ENCODE results near the gene NUTM2F.
"Not testable (repeated sequence)": the region's sequence is repeated elsewhere in the genome, so short reads cannot be mapped to it uniquely, and the experiment has no call there.

The NUTM2F gene

GRCh38 chr9:94341703-94342102 lies 13.3 kb upstream of the NUTM2F start:
- H3K4me3 ChIP-seq (ENCODE audit: low read depth, low read length); H3K9ac ChIP-seq (ENCODE audit: low read depth, low read length); H3K27ac ChIP-seq (ENCODE audit: low read depth, low read length); H3K36me3 ChIP-seq (ENCODE audit: control insufficient read depth, insufficient read depth, low read length); H3K4me1 ChIP-seq (ENCODE audit: control insufficient read depth, insufficient read depth, low read length); H3K27me3 ChIP-seq (ENCODE audit: control insufficient read depth, insufficient read depth, low read length); H3K9me3 ChIP-seq (ENCODE audit: control insufficient read depth, insufficient read depth, low read length): not testable (repeated sequence)

- not testable (repeated sequence) for H3K36me3 ChIP-seq (ENCODE audit: control insufficient read depth, insufficient read depth, low read length); H3K27ac ChIP-seq (ENCODE audit: low read depth, low read length); H3K4me3 ChIP-seq (ENCODE audit: low read depth, low read length); H3K9me3 ChIP-seq (ENCODE audit: control insufficient read depth, insufficient read depth, low read length); H3K4me1 ChIP-seq (ENCODE audit: control insufficient read depth, insufficient read depth, low read length); H3K9ac ChIP-seq (ENCODE audit: low read depth, low read length); H3K27me3 ChIP-seq (ENCODE audit: control insufficient read depth, insufficient read depth, low read length)
Measured at GRCh38 chr9:94340750-94341149, 12.3 kb upstream of the NUTM2F start.

GRCh38 chr9:94339657-94340056 lies 11.2 kb upstream of the NUTM2F start:
- H3K4me1 ChIP-seq (ENCODE audit: control insufficient read depth, insufficient read depth, low read length); H3K27ac ChIP-seq (ENCODE audit: low read depth, low read length); H3K36me3 ChIP-seq (ENCODE audit: control insufficient read depth, insufficient read depth, low read length); H3K27me3 ChIP-seq (ENCODE audit: control insufficient read depth, insufficient read depth, low read length); H3K9me3 ChIP-seq (ENCODE audit: control insufficient read depth, insufficient read depth, low read length); H3K9ac ChIP-seq (ENCODE audit: low read depth, low read length); H3K4me3 ChIP-seq (ENCODE audit: low read depth, low read length): not testable (repeated sequence)

GRCh38 chr9:94338723-94339122 lies 10.3 kb upstream of the NUTM2F start:
- not testable (repeated sequence) for H3K9me3 ChIP-seq (ENCODE audit: control insufficient read depth, insufficient read depth, low read length); H3K9ac ChIP-seq (ENCODE audit: low read depth, low read length); H3K27me3 ChIP-seq (ENCODE audit: control insufficient read depth, insufficient read depth, low read length); H3K4me1 ChIP-seq (ENCODE audit: control insufficient read depth, insufficient read depth, low read length); H3K4me3 ChIP-seq (ENCODE audit: low read depth, low read length); H3K27ac ChIP-seq (ENCODE audit: low read depth, low read length); H3K36me3 ChIP-seq (ENCODE audit: control insufficient read depth, insufficient read depth, low read length)

GRCh38 chr9:94336445-94336844 lies 8.0 kb upstream of the NUTM2F start:
- H3K27me3 ChIP-seq (ENCODE audit: control insufficient read depth, insufficient read depth, low read length); H3K9ac ChIP-seq (ENCODE audit: low read depth, low read length); H3K36me3 ChIP-seq (ENCODE audit: control insufficient read depth, insufficient read depth, low read length); H3K4me3 ChIP-seq (ENCODE audit: low read depth, low read length); H3K4me1 ChIP-seq (ENCODE audit: control insufficient read depth, insufficient read depth, low read length); H3K9me3 ChIP-seq (ENCODE audit: control insufficient read depth, insufficient read depth, low read length); H3K27ac ChIP-seq (ENCODE audit: low read depth, low read length): not testable (repeated sequence)

- H3K36me3 ChIP-seq (ENCODE audit: control insufficient read depth, insufficient read depth, low read length); H3K4me1 ChIP-seq (ENCODE audit: control insufficient read depth, insufficient read depth, low read length); H3K27ac ChIP-seq (ENCODE audit: low read depth, low read length): not testable (repeated sequence)
Measured at GRCh38 chr9:94325583-94325982, 2.9 kb downstream of the NUTM2F start.

GRCh38 chr9:94323153-94323798 lies 5.2 kb downstream of the NUTM2F start:
- H3K9me3 ChIP-seq (ENCODE audit: control insufficient read depth, insufficient read depth, low read length); H3K36me3 ChIP-seq (ENCODE audit: control insufficient read depth, insufficient read depth, low read length); H3K9ac ChIP-seq (ENCODE audit: low read depth, low read length); H3K27ac ChIP-seq (ENCODE audit: low read depth, low read length); H3K4me1 ChIP-seq (ENCODE audit: control insufficient read depth, insufficient read depth, low read length); H3K27me3 ChIP-seq (ENCODE audit: control insufficient read depth, insufficient read depth, low read length); H3K4me3 ChIP-seq (ENCODE audit: low read depth, low read length): not testable (repeated sequence)

More at GRCh38 chr9:94325583-94325982, 2.9 kb downstream of the NUTM2F start:
- not testable (repeated sequence) for H3K9ac ChIP-seq (ENCODE audit: low read depth, low read length); H3K9me3 ChIP-seq (ENCODE audit: control insufficient read depth, insufficient read depth, low read length); H3K27me3 ChIP-seq (ENCODE audit: control insufficient read depth, insufficient read depth, low read length); H3K4me3 ChIP-seq (ENCODE audit: low read depth, low read length)

- not testable (repeated sequence) for H3K4me3 ChIP-seq (ENCODE audit: low read depth, low read length); H3K27me3 ChIP-seq (ENCODE audit: control insufficient read depth, insufficient read depth, low read length); H3K4me1 ChIP-seq (ENCODE audit: control insufficient read depth, insufficient read depth, low read length); H3K36me3 ChIP-seq (ENCODE audit: control insufficient read depth, insufficient read depth, low read length); H3K27ac ChIP-seq (ENCODE audit: low read depth, low read length); H3K9ac ChIP-seq (ENCODE audit: low read depth, low read length); H3K9me3 ChIP-seq (ENCODE audit: control insufficient read depth, insufficient read depth, low read length)
Measured at GRCh38 chr9:94322342-94322940, 6.0 kb downstream of the NUTM2F start.

GRCh38 chr9:94317949-94318657 lies 10.3 kb downstream of the NUTM2F start:
- not testable (repeated sequence) for H3K9me3 ChIP-seq (ENCODE audit: control insufficient read depth, insufficient read depth, low read length); H3K27me3 ChIP-seq (ENCODE audit: control insufficient read depth, insufficient read depth, low read length); H3K4me1 ChIP-seq (ENCODE audit: control insufficient read depth, insufficient read depth, low read length); H3K4me3 ChIP-seq (ENCODE audit: low read depth, low read length); H3K9ac ChIP-seq (ENCODE audit: low read depth, low read length); H3K27ac ChIP-seq (ENCODE audit: low read depth, low read length); H3K36me3 ChIP-seq (ENCODE audit: control insufficient read depth, insufficient read depth, low read length)

GRCh38 chr9:94316236-94316635 lies 12.2 kb downstream of the NUTM2F start:
- H3K4me3 ChIP-seq (ENCODE audit: low read depth, low read length); H3K4me1 ChIP-seq (ENCODE audit: control insufficient read depth, insufficient read depth, low read length); H3K9ac ChIP-seq (ENCODE audit: low read depth, low read length); H3K36me3 ChIP-seq (ENCODE audit: control insufficient read depth, insufficient read depth, low read length); H3K27ac ChIP-seq (ENCODE audit: low read depth, low read length); H3K9me3 ChIP-seq (ENCODE audit: control insufficient read depth, insufficient read depth, low read length); H3K27me3 ChIP-seq (ENCODE audit: control insufficient read depth, insufficient read depth, low read length): not testable (repeated sequence)

GRCh38 chr9:94315034-94315984 lies 13.1 kb downstream of the NUTM2F start:
- not testable (repeated sequence) for H3K9me3 ChIP-seq (ENCODE audit: control insufficient read depth, insufficient read depth, low read length); H3K27me3 ChIP-seq (ENCODE audit: control insufficient read depth, insufficient read depth, low read length); H3K4me1 ChIP-seq (ENCODE audit: control insufficient read depth, insufficient read depth, low read length); H3K27ac ChIP-seq (ENCODE audit: low read depth, low read length); H3K36me3 ChIP-seq (ENCODE audit: control insufficient read depth, insufficient read depth, low read length); H3K4me3 ChIP-seq (ENCODE audit: low read depth, low read length); H3K9ac ChIP-seq (ENCODE audit: low read depth, low read length)

Measured in HUES48 (cell line).